Cardiac muscle cell (in vitro differentiated cells and primary cell): ENCODE results near the gene NEURL1B. TPM values are rescaled to one million over a fixed set of nuclear protein-coding genes. Genes with fewer than 3 reads are reported as not detected.

Experiments used
- DNase-seq, 2 donors: peaks; one replicate each; pipeline versions ENCODE4 v3.0.0 to v3.0.0-alpha.2; 2010 to 2017; ENCODE audit warnings: low read depth in 1 of 2, low spot score in 1 of 2
- H3K27ac ChIP-seq: fragments of 200-600 bp; sonication (generic); 2 replicates; pipeline ENCODE4 v1.5.1; 2016
- H3K27me3 ChIP-seq: fragments of 200-600 bp; sonication (generic); 2 replicates; pipeline ENCODE4 v1.6.0; 2016; ENCODE audit warnings: control low read depth
- H3K36me3 ChIP-seq: fragments of 200-600 bp; sonication (generic); 2 replicates; pipeline ENCODE4 v1.5.1; 2016; ENCODE audit warnings: control low read depth
- H3K4me1 ChIP-seq: fragments of 200-600 bp; sonication (generic); 2 replicates; pipeline ENCODE4 v1.8.1; 2017; ENCODE audit warnings: low read depth, mild to moderate bottlenecking, mixed run types
- H3K4me3 ChIP-seq: fragments of 200-600 bp; sonication (generic); 2 replicates; pipeline ENCODE4 v1.5.1; 2016; ENCODE audit warnings: mild to moderate bottlenecking
- H3K9me3 ChIP-seq: fragments of 200-600 bp; sonication (generic); 2 replicates; pipeline ENCODE4 v1.5.1; 2017; ENCODE audit warnings: low read depth, mild to moderate bottlenecking, control low read depth
- polyA plus RNA-seq: library from polyadenylated mRNA; unstranded; fragments of >200 nt; fragmentation: Nextera tagmentation; extraction: Ambion mirVana; gene quantifications from 2 replicates; pipeline ENCODE4 v1.2.1, GENCODE V29; 2016
- total RNA-seq: library from RNA; depleted of rRNA; stranded (reverse); fragments of >200 nt; gene quantifications from 2 replicates; pipeline ENCODE4 v1.2.3, GENCODE V29; 2016
- TF ChIP-seq, protein P1 (sequence below): IDR thresholded peaks from 2 replicates; pipeline ENCODE4 v1.5.1; 2012; ENCODE audit warnings: low read depth, mild to moderate bottlenecking, low read length

The NEURL1B gene
- total and polyA plus RNA-seq, 2 experiments from 2014 or later: 4.6 to 55.8 TPM

- Histone ChIP-seq H3K9me3 (no peaks in the 10 kb centered on the region), H3K36me3 (no peaks in the 10 kb centered on the region), H3K27ac (no peak overlapping the region), H3K4me3 (no peak overlapping the region), H3K27me3 (peaks cover 9% of the 10 kb centered on the region), H3K4me1 (peaks cover 16% of the 10 kb centered on the region)
- no peak for DNase-seq
- TF ChIP-seq, protein P1, sequence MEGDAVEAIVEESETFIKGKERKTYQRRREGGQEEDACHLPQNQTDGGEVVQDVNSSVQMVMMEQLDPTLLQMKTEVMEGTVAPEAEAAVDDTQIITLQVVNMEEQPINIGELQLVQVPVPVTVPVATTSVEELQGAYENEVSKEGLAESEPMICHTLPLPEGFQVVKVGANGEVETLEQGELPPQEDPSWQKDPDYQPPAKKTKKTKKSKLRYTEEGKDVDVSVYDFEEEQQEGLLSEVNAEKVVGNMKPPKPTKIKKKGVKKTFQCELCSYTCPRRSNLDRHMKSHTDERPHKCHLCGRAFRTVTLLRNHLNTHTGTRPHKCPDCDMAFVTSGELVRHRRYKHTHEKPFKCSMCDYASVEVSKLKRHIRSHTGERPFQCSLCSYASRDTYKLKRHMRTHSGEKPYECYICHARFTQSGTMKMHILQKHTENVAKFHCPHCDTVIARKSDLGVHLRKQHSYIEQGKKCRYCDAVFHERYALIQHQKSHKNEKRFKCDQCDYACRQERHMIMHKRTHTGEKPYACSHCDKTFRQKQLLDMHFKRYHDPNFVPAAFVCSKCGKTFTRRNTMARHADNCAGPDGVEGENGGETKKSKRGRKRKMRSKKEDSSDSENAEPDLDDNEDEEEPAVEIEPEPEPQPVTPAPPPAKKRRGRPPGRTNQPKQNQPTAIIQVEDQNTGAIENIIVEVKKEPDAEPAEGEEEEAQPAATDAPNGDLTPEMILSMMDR: no peak
Measured at GRCh38 chr5:172685091-172685490, 44.0 kb downstream of the NEURL1B start.

DNA sequence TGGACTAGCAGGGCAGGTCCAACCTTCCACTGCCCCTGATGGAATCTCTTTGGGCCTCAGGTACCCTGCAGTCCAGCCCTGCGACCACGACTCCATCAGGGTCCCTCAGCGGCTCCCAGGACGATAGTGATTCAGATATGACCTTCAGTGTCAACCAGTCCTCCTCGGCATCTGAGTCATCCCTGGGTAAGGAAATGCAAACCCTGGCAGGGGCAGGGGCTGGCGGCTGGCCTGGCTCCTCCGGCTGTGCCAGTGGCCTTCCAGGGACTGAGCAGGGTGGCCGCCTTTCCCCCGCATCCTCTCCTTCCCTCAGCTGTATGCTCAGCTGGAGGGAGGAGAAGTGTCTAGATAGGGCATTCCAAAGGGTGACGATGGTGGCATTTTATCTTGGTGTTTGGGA, 45.0 kb downstream of the NEURL1B start:
- DNase-seq: no peak
- Histone ChIP-seq H3K4me1 (peaks cover 12% of the 10 kb centered on the region), H3K36me3 (no peaks in the 10 kb centered on the region), H3K27ac (no peak overlapping the region), H3K27me3 (peaks cover 9% of the 10 kb centered on the region), H3K4me3 (no peak overlapping the region), H3K9me3 (no peaks in the 10 kb centered on the region)
- TF ChIP-seq, protein P1: no peak

GRCh38 chr5:172686539-172687390, 45.7 kb downstream of the NEURL1B start:
- TF ChIP-seq, protein P1: no peak
- Histone ChIP-seq H3K4me1 (peaks cover 12% of the 10 kb centered on the region), H3K36me3 (no peaks in the 10 kb centered on the region), H3K4me3 (no peak overlapping the region), H3K27me3 (peaks cover 9% of the 10 kb centered on the region), H3K27ac (peak overlapping the region; percentile 99), H3K9me3 (no peaks in the 10 kb centered on the region)
- DNase-seq: no peak

GRCh38 chr5:172687940-172688339, 46.9 kb downstream of the NEURL1B start:
- DNase-seq: no peak
- Histone ChIP-seq H3K36me3 (no peaks in the 10 kb centered on the region), H3K4me1 (peaks cover 24% of the 10 kb centered on the region), H3K9me3 (no peaks in the 10 kb centered on the region), H3K27me3 (peaks cover 4% of the 10 kb centered on the region), H3K27ac (peak overlapping the region; percentile 99), H3K4me3 (no peak overlapping the region)
- TF ChIP-seq, protein P1: no peak

DNA sequence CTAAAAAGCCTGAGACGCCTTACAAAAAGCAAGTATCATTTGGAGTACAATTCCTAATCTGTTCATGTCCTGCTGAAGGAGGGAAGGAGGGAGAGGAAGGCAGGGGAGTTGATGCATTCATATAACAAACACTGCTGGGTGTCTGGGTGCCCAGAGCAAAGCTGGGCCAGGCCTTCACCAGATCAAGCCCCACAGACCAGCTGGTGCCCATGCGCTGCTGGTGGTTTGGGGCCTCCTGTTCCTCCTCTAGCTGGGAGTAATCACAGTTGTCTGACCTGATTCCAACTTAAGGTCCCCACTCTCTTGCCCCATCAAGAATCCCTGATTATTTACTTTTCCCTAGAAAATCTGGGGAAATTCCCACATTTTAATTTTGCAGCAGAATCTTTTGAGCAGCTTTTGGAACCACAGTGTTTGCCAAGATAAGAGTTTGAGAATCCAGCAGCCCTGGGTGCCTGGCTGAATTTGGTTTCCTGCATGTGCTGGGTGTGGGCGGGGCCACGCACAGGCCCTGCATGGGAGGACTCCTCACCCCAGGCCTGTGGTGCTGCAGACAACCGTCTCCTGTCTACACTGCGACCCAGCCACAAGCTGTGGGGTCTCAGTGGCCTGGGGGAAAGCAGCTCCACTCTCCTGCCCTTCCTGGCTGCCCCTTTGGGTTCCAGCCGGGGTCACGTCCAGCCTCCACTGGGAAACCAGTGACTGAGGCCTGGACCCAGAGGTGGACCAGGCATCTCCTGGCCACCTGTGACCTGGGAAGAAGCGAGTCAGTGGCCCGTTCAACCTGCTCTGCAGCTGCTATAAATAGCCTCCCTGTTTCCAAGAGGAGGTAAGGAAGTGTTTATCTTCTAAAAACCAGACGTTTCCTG, 47.5 kb downstream of the NEURL1B start:
- peak; percentile 21 to 55 for DNase-seq
- Histone ChIP-seq H3K27me3 (no peaks in the 10 kb centered on the region), H3K36me3 (no peaks in the 10 kb centered on the region), H3K9me3 (no peaks in the 10 kb centered on the region), H3K4me1 (peaks cover 31% of the 10 kb centered on the region), H3K4me3 (no peak overlapping the region), H3K27ac (peak overlapping the region; percentile 99)
- TF ChIP-seq, protein P1: no peak
